Measurements from ENCODE around the gene RPTOR.

The RPTOR gene

GRCh38 chr17:80949451-80950421 is 405.1 kb downstream of the RPTOR start:
- no peak for DNase-seq (ENCODE audit: insufficient read length, low spot score)

GRCh38 chr17:80950466-80951120 is 406.0 kb downstream of the RPTOR start:
- DNase-seq (ENCODE audit: insufficient read length, low spot score) (no peak), FAIRE-seq (no peak)

More at GRCh38 chr17:80949451-80950421, 405.1 kb downstream of the RPTOR start:
- no peak for FAIRE-seq
- TF ChIP-seq SPI1 (IDR thresholded peaks at IDR 0.05; ENCODE audit: low read depth, low read length) (no peak), POLR2A (IDR thresholded peaks at IDR 0.05; ENCODE audit: low read depth, low read length) (no peak), PAX5 (IDR thresholded peaks at IDR 0.05; ENCODE audit: insufficient read depth, low read length, severe bottlenecking) (no peak), POLR2AphosphoS5 (IDR thresholded peaks at IDR 0.05; ENCODE audit: low read depth, low read length) (no peak), TAF1 (IDR thresholded peaks at IDR 0.05; ENCODE audit: low read depth, low read length) (no peak), POU2F2 (IDR thresholded peaks at IDR 0.05; ENCODE audit: low read depth, low read length) (no peak)

GRCh38 chr17:80951121-80952090 is 406.8 kb downstream of the RPTOR start:
- FAIRE-seq, result no peak
- no peak for DNase-seq (ENCODE audit: insufficient read length, low spot score)
- TF ChIP-seq POLR2A (IDR thresholded peaks at IDR 0.05; ENCODE audit: low read depth, low read length) (no peak), POLR2AphosphoS5 (IDR thresholded peaks at IDR 0.05; ENCODE audit: low read depth, low read length) (no peak), POU2F2 (IDR thresholded peaks at IDR 0.05; ENCODE audit: low read depth, low read length) (no peak), TAF1 (IDR thresholded peaks at IDR 0.05; ENCODE audit: low read depth, low read length) (no peak), SPI1 (IDR thresholded peaks at IDR 0.05; ENCODE audit: low read depth, low read length) (no peak), PAX5 (IDR thresholded peaks at IDR 0.05; ENCODE audit: insufficient read depth, low read length, severe bottlenecking) (no peak)

More at GRCh38 chr17:80950466-80951120, 406.0 kb downstream of the RPTOR start:
- no peak for TF ChIP-seq SPI1 (IDR thresholded peaks at IDR 0.05; ENCODE audit: low read depth, low read length)
- no peak for TF ChIP-seq TAF1 (IDR thresholded peaks at IDR 0.05; ENCODE audit: low read depth, low read length)
- no peak for TF ChIP-seq POLR2A (IDR thresholded peaks at IDR 0.05; ENCODE audit: low read depth, low read length)
- TF ChIP-seq PAX5 (IDR thresholded peaks at IDR 0.05; ENCODE audit: insufficient read depth, low read length, severe bottlenecking), result no peak
- no peak for TF ChIP-seq POU2F2 (IDR thresholded peaks at IDR 0.05; ENCODE audit: low read depth, low read length)
- TF ChIP-seq POLR2AphosphoS5 (IDR thresholded peaks at IDR 0.05; ENCODE audit: low read depth, low read length), result no peak

- TF ChIP-seq POU2F2 (IDR thresholded peaks at IDR 0.05; ENCODE audit: low read depth, low read length) (no peak), POLR2A (IDR thresholded peaks at IDR 0.05; ENCODE audit: low read depth, low read length) (no peak), SPI1 (IDR thresholded peaks at IDR 0.05; ENCODE audit: low read depth, low read length) (no peak), PAX5 (IDR thresholded peaks at IDR 0.05; ENCODE audit: insufficient read depth, low read length, severe bottlenecking) (no peak), TAF1 (IDR thresholded peaks at IDR 0.05; ENCODE audit: low read depth, low read length) (no peak), POLR2AphosphoS5 (IDR thresholded peaks at IDR 0.05; ENCODE audit: low read depth, low read length) (no peak)
- FAIRE-seq, result no peak
- no peak for DNase-seq (ENCODE audit: insufficient read length, low spot score)
Measured at GRCh38 chr17:80952291-80952690, 407.7 kb downstream of the RPTOR start.

- DNase-seq (ENCODE audit: insufficient read length, low spot score), result no peak
- FAIRE-seq, result no peak
- TF ChIP-seq SPI1 (IDR thresholded peaks at IDR 0.05; ENCODE audit: low read depth, low read length), result no peak
Measured at GRCh38 chr17:80953471-80954315, 409.1 kb downstream of the RPTOR start.

GRCh38 chr17:80955078-80955477 is 410.4 kb downstream of the RPTOR start:
- TF ChIP-seq POLR2A (IDR thresholded peaks at IDR 0.05; ENCODE audit: low read depth, low read length) (no peak), POLR2AphosphoS5 (IDR thresholded peaks at IDR 0.05; ENCODE audit: low read depth, low read length) (no peak), TAF1 (IDR thresholded peaks at IDR 0.05; ENCODE audit: low read depth, low read length) (no peak), SPI1 (IDR thresholded peaks at IDR 0.05; ENCODE audit: low read depth, low read length) (no peak), POU2F2 (IDR thresholded peaks at IDR 0.05; ENCODE audit: low read depth, low read length) (no peak), PAX5 (IDR thresholded peaks at IDR 0.05; ENCODE audit: insufficient read depth, low read length, severe bottlenecking) (no peak)
- no peak for FAIRE-seq

GRCh38 chr17:80955671-80956280 is 411.1 kb downstream of the RPTOR start:
- TF ChIP-seq POLR2A (IDR thresholded peaks at IDR 0.05; ENCODE audit: low read depth, low read length), result no peak
- no peak for TF ChIP-seq SPI1 (IDR thresholded peaks at IDR 0.05; ENCODE audit: low read depth, low read length)
- TF ChIP-seq TAF1 (IDR thresholded peaks at IDR 0.05; ENCODE audit: low read depth, low read length), result no peak
- no peak for TF ChIP-seq POLR2AphosphoS5 (IDR thresholded peaks at IDR 0.05; ENCODE audit: low read depth, low read length)
- no peak for TF ChIP-seq PAX5 (IDR thresholded peaks at IDR 0.05; ENCODE audit: insufficient read depth, low read length, severe bottlenecking)
- no peak for TF ChIP-seq POU2F2 (IDR thresholded peaks at IDR 0.05; ENCODE audit: low read depth, low read length)
- FAIRE-seq, result no peak
- DNase-seq (ENCODE audit: insufficient read length, low spot score), result no peak

More at GRCh38 chr17:80955078-80955477, 410.4 kb downstream of the RPTOR start:
- DNase-seq (ENCODE audit: insufficient read length, low spot score), result no peak

All from GM12891 (cell line).